ENCODE data around the gene RAB8B. TPM values are rescaled to one million over a fixed set of nuclear protein-coding genes. Genes with fewer than 3 reads are reported as not detected.

RAB8B gene
- total and polyA plus RNA-seq, 10 of the 15 experiments (the other 5 are each of a cell fraction or from before 2014, with no cell fraction given) = 17.8 to 104 (median 65.1) TPM

DNA sequence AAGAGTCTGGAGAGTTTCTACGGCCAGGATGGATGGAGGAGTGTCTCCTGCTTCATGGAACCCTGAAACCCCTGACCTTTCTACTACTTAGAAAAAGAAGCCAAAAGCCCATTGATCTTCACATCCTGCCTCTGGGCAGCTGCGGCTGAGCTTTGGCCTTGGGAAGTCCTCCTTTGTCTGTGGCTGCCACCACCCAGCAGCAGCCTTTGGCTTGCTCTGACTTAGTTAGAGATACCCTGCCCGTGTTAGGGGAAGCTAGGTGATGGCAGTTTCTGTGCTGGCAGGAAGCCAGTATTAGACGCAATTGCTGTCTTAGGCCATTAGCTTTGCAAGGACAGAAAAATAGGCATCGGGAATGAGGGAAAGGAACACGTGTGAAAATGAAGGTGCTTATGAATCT, 106.8 kb downstream of the RAB8B start:
- Histone ChIP-seq H3K27ac (ENCODE audit: control insufficient read depth, insufficient read depth) (no peak overlapping the region), H3K4me3 (no peak overlapping the region), H3K4me1 (ENCODE audit: control insufficient read depth, insufficient read depth, low read length) (peaks cover 6% of the 10 kb centered on the region; the same call in 1 of the 2 replicates), H3K9ac (ENCODE audit: control insufficient read depth, insufficient read depth, low read length) (no peak overlapping the region), H3K36me3 (ENCODE audit: control insufficient read depth in 2 of 2, insufficient read depth in 2 of 2, low read length in 1 of 2) (no peaks in the 10 kb centered on the region), H4K20me1 (ENCODE audit: control insufficient read depth, insufficient read depth) (no peaks in the 10 kb centered on the region), H3K27me3 (replicated peaks in 1 of 2; ENCODE audit: control insufficient read depth in 2 of 2, insufficient read depth in 2 of 2, low read length in 1 of 2) (no peaks in the 10 kb centered on the region), H2AFZ (ENCODE audit: control insufficient read depth, low read depth, low read length) (no peak overlapping the region), H3K79me2 (ENCODE audit: control insufficient read depth, insufficient read depth, low read length) (no peaks in the 10 kb centered on the region), H3K9me3 (replicated peaks; ENCODE audit: control insufficient read depth, insufficient read depth, low read length) (no peaks in the 10 kb centered on the region), H3K4me2 (ENCODE audit: control insufficient read depth, insufficient read depth) (no peak overlapping the region)
- WGBS (ENCODE audit: insufficient coverage, insufficient replicate concordance, low lambda C conversion rate, missing lambda C conversion rate) = 87% methylated on average over 6 of the region's 6 CpGs
- ATAC-seq (no peak), FAIRE-seq (no peak), DNase-seq (ENCODE audit: low read depth, low spot score) (no peak)
- TF ChIP-seq POU2F2 (IDR thresholded peaks at IDR 0.05; ENCODE audit: borderline replicate concordance, low read depth, low read length) (no peak), SMAD5 (IDR thresholded peaks at IDR 0.05; ENCODE audit: low read depth) (no peak), DPF2 (IDR thresholded peaks at IDR 0.05) (no peak)
- ChIA-PET RAD21 (ENCODE audit: unreplicated experiment) (interaction anchor here (1.1 to 1.6 kb wide), 3 partner anchors 47 to 314 kb away, joined by 3 to 5 read pairs (median 3); no protein-coding TSS in a partner anchor), CTCF (interaction anchor here (1.2 to 11.0 kb wide), 2 partner anchors 105 to 249 kb away, joined by 4 to 145 read pairs; no protein-coding TSS in a partner anchor), POLR2A (no interaction called here), SMC1A (ENCODE audit: uncharacterized antibody, unreplicated experiment) (interaction anchor here (0.7 to 2.8 kb wide), 6 partner anchors 16 to 868 kb away, joined by 3 to 12 read pairs (median 3); no protein-coding TSS in a partner anchor)
- in situ Hi-C loops (cut with MboI) = loop anchor here (25.0 kb wide), 1 partner anchor 291 kb away; the partner anchor contains the start of gene FBXL22
- intact Hi-C loops (cut with micrococcal nuclease; ENCODE audit: unreplicated experiment) = no loop called here
- no TSS peak for BruUV-seq (replicated peaks)

DNA sequence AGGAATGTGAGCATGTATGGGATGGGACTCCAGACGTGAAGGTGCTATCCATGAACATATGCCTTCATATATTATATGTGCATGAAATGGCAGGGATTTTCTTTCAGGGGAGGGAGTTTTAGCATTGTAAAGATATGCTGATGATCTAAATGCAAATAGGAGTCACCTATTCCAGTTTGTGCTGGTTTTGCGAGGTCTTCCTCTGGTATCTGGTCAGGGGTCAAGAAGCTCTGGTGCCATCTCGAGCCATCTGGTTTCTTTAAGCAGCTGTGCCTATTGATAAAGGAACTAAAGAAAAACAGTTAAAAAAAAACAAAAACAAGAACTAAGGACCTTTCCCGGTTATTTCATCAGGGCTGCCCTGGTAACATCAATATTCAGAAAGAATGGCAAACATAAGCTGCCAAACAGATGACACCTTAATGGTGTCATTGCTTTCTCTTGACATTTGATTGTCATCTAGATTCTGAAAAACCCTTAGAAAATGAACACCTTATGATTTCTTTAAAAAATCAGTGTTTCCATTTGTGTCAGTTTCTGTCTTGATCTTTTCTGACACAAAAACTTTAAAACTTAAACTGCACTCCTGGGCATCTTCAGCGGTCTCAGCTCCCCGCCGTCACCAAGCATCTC, 110.7 kb downstream of the RAB8B start:
- H3K27ac ChIP-seq (ENCODE audit: control insufficient read depth, insufficient read depth) = no peak overlapping the region
- no peaks in the 10 kb centered on the region for H4K20me1 ChIP-seq (ENCODE audit: control insufficient read depth, insufficient read depth)
- RAD21 ChIA-PET (ENCODE audit: unreplicated experiment) = no interaction called here
- H2AFZ ChIP-seq (ENCODE audit: control insufficient read depth, low read depth, low read length) = no peak overlapping the region
- ATAC-seq (no peak), DNase-seq (ENCODE audit: low read depth, low spot score) (no peak), FAIRE-seq (no peak)
- no peaks in the 10 kb centered on the region for H3K79me2 ChIP-seq (ENCODE audit: control insufficient read depth, insufficient read depth, low read length)
- H3K4me2 ChIP-seq (ENCODE audit: control insufficient read depth, insufficient read depth) = no peak overlapping the region
- WGBS (ENCODE audit: insufficient coverage, insufficient replicate concordance, low lambda C conversion rate, missing lambda C conversion rate) = 85% methylated on average over 7 of the region's 7 CpGs
- H3K9ac ChIP-seq (ENCODE audit: control insufficient read depth, insufficient read depth, low read length) = no peak overlapping the region
- SMC1A ChIA-PET (ENCODE audit: uncharacterized antibody, unreplicated experiment) = interaction anchor here (0.8 to 1.8 kb wide), 4 partner anchors 9 to 104 kb away, joined by 3 to 6 read pairs (median 6); no protein-coding TSS in a partner anchor
- BruUV-seq (replicated peaks) = no TSS peak
- in situ Hi-C loops (cut with MboI) = loop anchor here (25.0 kb wide), 1 partner anchor 287 kb away; the partner anchor contains the start of gene FBXL22
- no peak for TF ChIP-seq ZNF207 (IDR thresholded peaks at IDR 0.05; ENCODE audit: borderline replicate concordance)
- TF ChIP-seq WRNIP1 (IDR thresholded peaks at IDR 0.05; ENCODE audit: borderline replicate concordance, low read depth, low read length) = no peak
- TF ChIP-seq SIX5 (IDR thresholded peaks at IDR 0.05; ENCODE audit: low read depth, low read length, severe bottlenecking) = no peak
- TF ChIP-seq IRF4 (IDR thresholded peaks at IDR 0.05; ENCODE audit: low read depth, low read length) = no peak
- TF ChIP-seq, protein P1, sequence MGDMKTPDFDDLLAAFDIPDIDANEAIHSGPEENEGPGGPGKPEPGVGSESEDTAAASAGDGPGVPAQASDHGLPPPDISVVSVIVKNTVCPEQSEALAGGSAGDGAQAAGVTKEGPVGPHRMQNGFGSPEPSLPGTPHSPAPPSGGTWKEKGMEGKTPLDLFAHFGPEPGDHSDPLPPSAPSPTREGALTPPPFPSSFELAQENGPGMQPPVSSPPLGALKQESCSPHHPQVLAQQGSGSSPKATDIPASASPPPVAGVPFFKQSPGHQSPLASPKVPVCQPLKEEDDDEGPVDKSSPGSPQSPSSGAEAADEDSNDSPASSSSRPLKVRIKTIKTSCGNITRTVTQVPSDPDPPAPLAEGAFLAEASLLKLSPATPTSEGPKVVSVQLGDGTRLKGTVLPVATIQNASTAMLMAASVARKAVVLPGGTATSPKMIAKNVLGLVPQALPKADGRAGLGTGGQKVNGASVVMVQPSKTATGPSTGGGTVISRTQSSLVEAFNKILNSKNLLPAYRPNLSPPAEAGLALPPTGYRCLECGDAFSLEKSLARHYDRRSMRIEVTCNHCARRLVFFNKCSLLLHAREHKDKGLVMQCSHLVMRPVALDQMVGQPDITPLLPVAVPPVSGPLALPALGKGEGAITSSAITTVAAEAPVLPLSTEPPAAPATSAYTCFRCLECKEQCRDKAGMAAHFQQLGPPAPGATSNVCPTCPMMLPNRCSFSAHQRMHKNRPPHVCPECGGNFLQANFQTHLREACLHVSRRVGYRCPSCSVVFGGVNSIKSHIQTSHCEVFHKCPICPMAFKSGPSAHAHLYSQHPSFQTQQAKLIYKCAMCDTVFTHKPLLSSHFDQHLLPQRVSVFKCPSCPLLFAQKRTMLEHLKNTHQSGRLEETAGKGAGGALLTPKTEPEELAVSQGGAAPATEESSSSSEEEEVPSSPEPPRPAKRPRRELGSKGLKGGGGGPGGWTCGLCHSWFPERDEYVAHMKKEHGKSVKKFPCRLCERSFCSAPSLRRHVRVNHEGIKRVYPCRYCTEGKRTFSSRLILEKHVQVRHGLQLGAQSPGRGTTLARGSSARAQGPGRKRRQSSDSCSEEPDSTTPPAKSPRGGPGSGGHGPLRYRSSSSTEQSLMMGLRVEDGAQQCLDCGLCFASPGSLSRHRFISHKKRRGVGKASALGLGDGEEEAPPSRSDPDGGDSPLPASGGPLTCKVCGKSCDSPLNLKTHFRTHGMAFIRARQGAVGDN (IDR thresholded peaks at IDR 0.05) = no peak
- no peak for TF ChIP-seq ASH2L (IDR thresholded peaks at IDR 0.05; ENCODE audit: borderline replicate concordance, low read depth)
- H3K27me3 ChIP-seq (replicated peaks in 1 of 2; ENCODE audit: control insufficient read depth in 2 of 2, insufficient read depth in 2 of 2, low read length in 1 of 2) = no peaks in the 10 kb centered on the region
- POLR2A ChIA-PET = no interaction called here
- no peak overlapping the region for H3K4me3 ChIP-seq
- H3K9me3 ChIP-seq (replicated peaks; ENCODE audit: control insufficient read depth, insufficient read depth, low read length) = no peaks in the 10 kb centered on the region
- intact Hi-C loops (cut with micrococcal nuclease; ENCODE audit: unreplicated experiment) = no loop called here
- CTCF ChIA-PET = interaction anchor here (1.0 to 1.9 kb wide), 3 partner anchors 9 to 167 kb away, joined by 3 to 5 read pairs (median 4); no protein-coding TSS in a partner anchor
- no peaks in the 10 kb centered on the region for H3K36me3 ChIP-seq (ENCODE audit: control insufficient read depth in 2 of 2, insufficient read depth in 2 of 2, low read length in 1 of 2)
- peaks cover 4% of the 10 kb centered on the region; the same call in 1 of the 2 replicates for H3K4me1 ChIP-seq (ENCODE audit: control insufficient read depth, insufficient read depth, low read length)

All from GM12878 (cell line).